Upper lobe of left lung (tissue), 4 donors: ENCODE results near the gene RAB11FIP2.

Source experiments
- CTCF ChIP-seq, 6 experiments: fragments of 450-650 bp in 4 of 6; fragments of 200-600 bp in 2 of 6; sonication (generic) in 2 of 6; IDR thresholded peaks; one replicate each; pipeline ENCODE4 v1.5.1; 2016 to 2019; ENCODE audit warnings: antibody characterized with exemption in 6 of 6
- POLR2A ChIP-seq, 4 donors: fragments of 450-650 bp; IDR thresholded peaks; one replicate each; pipeline ENCODE4 v1.5.1; 2016 to 2017; ENCODE audit warnings: antibody characterized with exemption in 4 of 4, mild to moderate bottlenecking in 2 of 4
- POLR2AphosphoS5 ChIP-seq, 2 donors: sonication (generic); formaldehyde crosslinking; IDR thresholded peaks; one replicate each; pipeline ENCODE4 v1.5.1; 2017; ENCODE audit warnings: antibody characterized with exemption in 2 of 2

- TF ChIP-seq CTCF (IDR thresholded peaks at IDR 0.05) (no peak), POLR2A (IDR thresholded peaks at IDR 0.05) (no peak), POLR2AphosphoS5 (IDR thresholded peaks at IDR 0.05) (no peak)
Measured at GRCh38 chr10:117956972-117957371, 89.8 kb downstream of the RAB11FIP2 start.
